Measurements from ENCODE around the gene SNTN.

GRCh38 chr3:63661242-63661641 is 8.8 kb downstream of the SNTN start:
- peak; percentile 27; the same call in 1 of the 2 replicates for TF ChIP-seq CTCF (conservative IDR thresholded peaks at IDR 0.05; ENCODE audit: low read depth, low read length)
- no peak for TF ChIP-seq EZH2 (IDR thresholded peaks at IDR 0.05; ENCODE audit: borderline replicate concordance, low read depth, low read length, poor library complexity, severe bottlenecking)

Data from A673 (cell line).